ENCODE measurements around the gene AACS.

- TF ChIP-seq CTCF (IDR thresholded peaks at IDR 0.05) (no peak), POLR2A (IDR thresholded peaks at IDR 0.05) (no peak)
These were observed 4.9 kb downstream of the AACS start for GRCh38 chr12:125070112-125070511.

All from esophagus squamous epithelium (tissue), 4 donors.